NCI-H1048 (cell line): ENCODE measurements around the gene MPV17L.
"Not testable (repeated sequence)": the region's sequence is repeated elsewhere in the genome, so short reads cannot be mapped to it uniquely, and the experiment has no call there.

Experiments
- DNase-seq: peaks from one replicate; lab custom pipeline; 2025; lab: John Stamatoyannopoulos, UW

MPV17L gene

DNA sequence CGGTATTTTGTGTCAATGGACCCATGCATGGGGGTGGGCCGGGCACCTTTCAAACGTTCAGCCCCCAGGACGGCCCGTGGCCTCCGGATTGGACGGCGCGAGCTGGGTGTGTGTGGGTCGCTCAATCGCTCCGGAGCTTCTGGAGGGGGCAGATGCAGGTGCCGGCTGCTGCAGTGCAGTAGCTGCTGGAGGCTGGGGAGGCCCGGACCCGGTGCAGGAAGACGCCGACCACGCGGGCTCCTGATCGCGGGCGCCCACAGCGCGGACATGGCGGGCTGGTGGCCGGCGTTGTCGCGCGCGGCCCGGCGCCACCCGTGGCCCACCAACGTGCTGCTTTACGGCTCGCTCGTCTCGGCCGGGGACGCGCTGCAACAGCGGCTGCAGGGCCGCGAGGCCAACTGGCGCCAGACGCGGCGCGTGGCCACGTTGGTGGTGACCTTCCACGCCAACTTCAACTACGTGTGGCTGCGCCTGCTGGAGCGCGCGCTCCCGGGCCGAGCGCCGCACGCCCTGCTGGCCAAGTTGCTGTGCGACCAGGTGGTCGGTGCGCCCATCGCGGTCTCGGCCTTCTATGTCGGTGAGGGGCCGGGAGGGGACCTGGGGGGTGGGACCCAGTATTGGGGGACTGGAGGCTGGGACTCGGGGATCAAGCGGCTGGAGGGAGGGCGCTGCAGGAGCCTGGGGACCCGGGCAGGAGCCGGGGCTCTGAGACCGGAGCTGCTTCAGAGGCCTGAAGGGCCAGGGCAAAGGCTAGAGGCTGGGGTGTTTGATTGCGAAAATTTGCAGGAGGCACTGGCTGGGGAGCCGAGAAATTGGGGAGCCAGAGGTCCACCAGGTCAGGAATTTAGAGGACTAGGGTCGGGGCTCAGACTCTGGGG is at the start of gene MPV17L:
TSS of gene MPV17L (plus strand) at position 124 of the 878 bp plus-strand sequence. CDS start at position 268, 144 bp downstream.
- DNase-seq, result not testable (repeated sequence)

DNA sequence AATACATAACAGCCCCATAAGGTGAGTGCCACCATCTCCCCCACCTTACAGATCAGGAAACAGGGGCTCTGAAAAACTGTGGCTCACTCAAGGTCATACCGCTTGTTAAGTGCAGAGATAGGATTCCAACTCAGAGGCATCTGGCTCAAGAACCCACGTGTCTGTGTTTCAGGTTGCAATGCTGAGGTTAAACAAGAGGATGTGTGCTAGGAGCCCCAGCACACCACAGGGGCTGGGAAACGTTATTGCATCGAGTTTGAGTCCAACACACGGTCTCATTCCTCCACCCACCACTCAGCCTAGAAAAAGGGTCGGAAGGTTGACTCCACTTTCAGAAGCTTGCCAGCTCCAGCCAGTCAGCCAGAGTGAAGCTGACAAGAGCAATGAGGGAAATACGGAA is 46.8 kb upstream of the MPV17L start:
- DNase-seq, result not testable (repeated sequence)

DNA sequence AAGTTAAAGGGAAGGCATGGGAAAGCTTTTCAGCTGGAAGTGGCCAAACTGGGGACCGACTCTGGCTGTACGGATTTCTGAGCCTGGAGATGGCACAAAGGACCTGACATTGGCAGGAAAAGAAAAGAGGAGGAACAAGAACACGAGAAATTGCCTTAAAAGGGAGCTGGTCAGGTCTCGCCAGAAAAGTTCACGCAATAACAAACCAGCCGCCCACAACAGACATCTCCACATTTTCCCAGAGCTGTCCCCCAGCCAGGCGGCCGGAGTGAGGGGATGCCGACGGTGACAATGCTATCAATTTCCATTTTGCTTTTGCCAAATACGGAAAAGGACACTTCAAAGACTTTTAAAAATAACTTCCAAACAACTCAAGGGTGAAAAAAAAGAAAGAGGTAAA is 44.3 kb upstream of the MPV17L start:
- DNase-seq, result not testable (repeated sequence)

DNA sequence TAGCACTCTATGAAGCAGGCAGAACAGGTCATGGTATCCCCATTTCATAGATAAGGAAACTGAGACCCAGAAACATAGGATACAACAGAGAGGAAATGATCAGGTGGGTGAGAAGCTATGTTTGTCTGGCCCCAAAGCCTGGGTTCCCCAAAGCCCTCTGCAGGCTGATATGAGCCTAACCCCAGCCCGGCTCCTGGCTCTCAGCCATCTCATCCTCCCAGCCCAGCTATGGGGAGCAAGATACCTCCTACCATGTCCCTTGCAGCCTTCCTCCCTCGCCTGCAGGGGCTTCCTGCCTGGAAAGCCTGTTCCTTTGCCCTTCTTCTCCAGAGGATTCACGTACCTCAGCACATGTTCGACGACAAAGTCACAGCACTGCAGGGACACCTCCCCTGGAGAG is 43.8 kb upstream of the MPV17L start:
- DNase-seq, result not testable (repeated sequence)

DNA sequence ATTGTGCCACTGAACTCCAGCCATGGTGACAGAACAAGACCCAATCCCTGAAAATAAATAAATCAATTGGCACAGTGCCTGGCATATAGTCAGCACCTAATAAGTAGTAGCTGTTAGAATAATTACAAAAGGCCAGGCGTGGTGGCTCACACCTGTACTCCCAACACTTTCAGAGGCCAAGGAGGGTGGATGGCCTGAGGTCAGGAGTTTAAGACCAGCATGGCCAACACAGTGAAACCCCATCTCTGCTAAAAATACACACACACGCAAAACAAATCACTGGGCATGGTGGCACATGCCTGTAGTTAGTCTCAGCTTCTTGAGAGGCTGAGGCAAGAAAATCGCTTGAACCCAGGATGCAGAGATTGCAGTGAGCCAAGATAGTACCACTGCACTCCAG is 42.7 kb upstream of the MPV17L start:
- not testable (repeated sequence) for DNase-seq

DNA sequence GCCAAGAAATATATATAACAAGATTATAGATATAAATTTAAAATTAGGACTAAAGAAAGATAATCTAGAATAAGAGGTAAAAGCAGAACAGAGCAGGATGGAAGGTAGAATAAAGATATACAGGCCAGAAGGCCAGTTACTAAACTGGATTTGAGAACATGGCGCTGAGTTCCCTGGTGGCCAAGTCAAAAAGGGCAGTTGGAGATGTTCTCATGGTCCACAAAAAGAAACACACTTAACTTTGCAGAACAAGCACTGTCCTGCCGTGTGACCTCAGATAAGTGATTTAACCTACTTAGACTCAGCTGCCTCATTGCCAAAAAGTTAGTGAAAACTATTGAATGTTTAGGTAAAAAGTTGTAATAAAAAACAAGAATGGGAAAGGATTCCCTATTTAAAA is 40.7 kb upstream of the MPV17L start:
- not testable (repeated sequence) for DNase-seq

DNA sequence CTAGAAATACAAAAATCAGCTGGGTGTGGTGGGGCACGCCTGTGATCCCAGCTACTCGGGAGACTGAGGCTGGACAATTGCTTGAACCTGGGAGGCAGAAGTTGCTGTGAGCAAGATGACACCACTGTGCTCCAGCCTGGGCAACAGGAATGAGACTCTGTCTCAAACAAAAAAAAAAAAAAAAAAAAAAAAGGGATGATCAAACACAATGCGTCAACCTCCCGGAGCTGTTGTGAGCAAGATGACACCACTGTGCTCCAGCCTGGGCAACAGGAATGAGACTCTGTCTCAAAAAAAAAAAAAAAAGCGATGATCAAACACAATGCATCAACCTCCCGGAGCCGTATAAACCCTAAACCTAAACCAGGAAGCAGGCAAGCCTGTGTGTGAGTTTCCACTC is 38.1 kb upstream of the MPV17L start:
- DNase-seq, result not testable (repeated sequence)

DNA sequence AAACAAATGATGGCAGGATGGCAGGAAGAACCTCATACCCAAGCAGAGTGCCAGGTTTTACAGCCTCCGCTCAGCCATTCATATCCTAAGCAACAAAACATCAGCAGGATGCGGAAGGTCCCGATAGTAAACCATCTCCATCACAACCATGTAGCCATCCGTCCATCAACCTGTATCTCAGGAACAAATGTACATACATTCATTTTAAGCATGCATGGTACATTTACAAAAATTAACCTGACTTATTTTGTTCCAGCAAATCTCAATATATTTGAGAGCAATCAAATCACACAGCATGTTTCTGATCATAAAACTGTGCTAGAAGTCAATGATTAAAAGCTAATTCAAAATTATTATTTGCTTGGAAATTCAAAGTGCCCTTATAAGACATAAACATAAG is 17.4 kb upstream of the MPV17L start, which contains the start of gene NPIPA5:
TSS of gene NPIPA5 (minus strand) at position 101 of the 400 bp plus-strand sequence. CDS start at position 101, 0 bp downstream.
- DNase-seq, result not testable (repeated sequence)

DNA sequence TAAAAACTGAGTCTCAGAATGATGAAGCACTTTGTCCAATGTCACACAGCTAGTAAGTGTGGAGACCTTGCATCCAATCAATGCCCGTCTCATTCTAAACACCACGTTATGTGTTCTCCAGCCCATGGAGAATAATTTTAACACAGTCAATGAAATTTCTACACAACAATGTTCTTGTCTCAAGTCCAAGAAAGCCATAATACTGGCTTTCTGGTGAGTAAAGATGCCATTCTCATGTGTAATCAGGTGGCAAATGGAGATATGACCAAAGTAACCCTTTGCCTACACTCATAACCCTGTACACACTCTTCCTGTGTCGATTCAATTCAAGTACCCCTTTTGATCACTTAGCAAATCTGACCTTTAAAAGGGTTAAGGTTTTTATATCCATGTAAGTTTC is 12.7 kb upstream of the MPV17L start:
- DNase-seq, result not testable (repeated sequence)

DNA sequence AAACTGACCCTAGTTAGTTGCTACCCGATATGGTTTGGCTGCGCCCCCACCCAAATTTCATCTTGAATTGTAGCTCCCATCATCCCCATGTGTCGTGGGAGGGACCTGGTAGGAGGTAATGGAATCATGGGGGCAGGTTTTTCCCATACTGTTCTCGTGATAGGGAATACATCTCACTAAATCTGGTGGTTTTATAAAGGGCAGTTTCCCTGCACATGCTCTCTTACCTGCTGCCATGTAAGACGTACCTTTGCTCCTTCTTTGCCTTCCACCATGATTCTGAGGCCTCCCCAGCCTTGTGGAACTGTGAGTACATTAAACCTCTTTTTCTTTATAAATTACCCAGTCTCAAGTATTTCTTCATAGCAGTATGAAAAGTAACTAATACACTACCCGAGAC is 7.5 kb upstream of the MPV17L start:
- not testable (repeated sequence) for DNase-seq

DNA sequence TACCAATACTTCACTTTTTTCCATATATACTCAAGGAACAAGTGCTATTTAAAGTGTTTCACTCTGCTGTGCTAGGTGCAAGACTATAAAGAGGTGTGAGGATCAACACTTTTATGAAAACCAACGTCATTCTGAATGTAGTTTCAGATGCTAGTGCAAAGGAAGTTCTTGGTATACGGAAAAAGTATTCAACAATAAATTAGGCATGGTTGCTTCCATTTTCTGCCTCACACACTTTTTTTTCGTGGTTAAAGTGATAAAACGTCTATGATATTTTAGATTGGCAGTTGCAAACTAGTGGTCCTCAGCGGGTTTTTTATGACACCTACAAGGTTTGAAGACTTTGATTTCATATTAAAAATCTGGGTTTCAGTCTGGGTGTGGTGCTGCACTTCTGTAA is 5.6 kb upstream of the MPV17L start:
- not testable (repeated sequence) for DNase-seq

DNA sequence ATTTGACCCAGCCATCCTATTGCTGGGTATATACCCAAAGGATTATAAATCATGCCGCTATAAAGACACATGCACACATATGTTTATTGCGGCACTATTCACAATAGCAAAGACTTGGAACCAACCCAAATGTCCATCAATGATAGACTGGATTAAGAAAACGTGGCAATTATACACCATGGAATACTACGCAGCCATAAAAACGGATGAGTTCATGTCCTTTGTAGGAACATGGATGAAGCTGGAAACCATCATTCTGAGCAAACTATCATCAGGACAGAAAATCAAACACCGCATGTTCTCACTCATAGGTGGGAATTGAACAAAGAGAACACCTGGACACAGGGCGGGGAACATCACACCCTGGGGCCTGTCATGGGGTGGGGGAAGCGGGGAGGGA is 2.5 kb upstream of the MPV17L start:
- not testable (repeated sequence) for DNase-seq

DNA sequence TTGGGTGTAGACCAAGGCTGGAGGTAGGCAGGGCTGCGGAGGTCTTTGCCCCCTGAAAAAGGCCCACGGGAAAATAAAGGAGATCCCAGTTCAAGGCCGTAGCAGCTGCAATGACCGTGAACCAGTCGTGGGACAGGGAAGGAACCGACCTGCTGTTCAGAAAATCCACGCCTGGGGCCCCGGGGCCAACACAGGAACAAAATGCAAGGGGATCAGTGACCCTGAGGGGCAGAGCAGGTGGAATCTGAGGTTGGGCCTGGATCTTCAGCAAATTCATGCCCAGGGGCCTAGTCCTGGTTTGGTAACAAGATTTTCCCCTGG is 915 bp downstream of the MPV17L start:
- not testable (repeated sequence) for DNase-seq

DNA sequence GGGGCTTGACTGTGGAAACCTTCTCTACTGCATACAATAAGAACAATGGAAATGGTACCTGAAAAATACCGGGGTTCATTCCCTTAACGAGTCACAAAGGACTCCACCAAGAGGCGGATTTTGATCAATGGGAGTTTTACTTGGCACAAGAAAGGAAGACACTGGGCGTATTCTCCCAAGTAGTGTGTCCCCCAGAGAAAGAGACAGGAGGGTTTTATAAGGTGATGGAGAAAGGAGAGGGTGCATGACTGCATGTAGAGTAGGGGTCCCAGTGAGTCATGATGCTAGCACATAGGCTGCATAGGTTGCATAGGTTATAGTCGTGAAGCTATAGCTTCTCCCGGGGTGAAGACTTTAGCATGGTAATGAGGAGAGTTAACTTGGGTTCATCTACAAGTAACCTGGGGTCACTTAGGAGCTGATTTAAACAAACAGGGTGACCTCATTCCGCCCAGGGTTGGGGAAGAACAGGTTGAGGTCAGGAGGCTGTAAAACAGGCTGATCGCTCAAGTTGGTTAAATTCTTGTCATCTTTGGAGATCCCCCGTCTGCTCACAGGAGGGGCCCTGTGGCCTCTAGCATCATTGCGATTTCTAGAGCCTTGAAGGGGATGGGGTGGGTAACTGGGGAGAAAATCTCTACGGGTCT is 1.5 kb downstream of the MPV17L start:
- no peak for DNase-seq

DNA sequence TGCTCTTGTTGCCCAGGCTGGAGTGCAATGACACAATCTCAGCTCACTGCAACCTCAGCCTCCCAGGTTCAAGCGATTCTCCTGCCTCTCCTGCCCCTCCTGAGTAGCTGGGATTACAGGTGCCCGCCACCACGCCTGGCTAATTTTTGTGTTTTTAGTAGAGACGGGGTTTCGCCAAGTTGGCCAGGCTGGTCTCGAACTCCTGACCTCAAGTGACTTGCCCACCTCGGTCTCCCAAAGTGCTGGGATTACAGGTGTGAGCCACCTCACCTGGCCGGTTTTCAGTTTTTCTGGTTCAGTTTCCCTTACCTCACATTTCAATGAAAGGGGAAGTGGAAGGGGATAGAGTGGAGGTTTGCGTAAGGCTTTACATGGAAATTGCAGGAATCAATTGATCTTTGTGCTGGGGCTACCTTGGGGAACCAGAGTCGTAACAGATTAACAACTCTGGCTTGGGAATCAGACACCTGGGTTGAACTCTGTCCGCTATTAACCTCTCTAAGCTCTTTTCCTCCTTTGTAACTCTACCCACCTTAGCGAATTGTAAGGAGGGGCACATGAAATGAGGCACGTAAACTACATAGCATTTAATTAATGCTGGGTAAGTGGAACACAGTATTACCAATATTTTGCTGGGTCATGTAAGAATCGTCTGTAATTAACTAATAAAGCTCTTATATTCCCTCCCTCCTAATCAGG is 3.2 kb downstream of the MPV17L start:
- DNase-seq, result no peak

DNA sequence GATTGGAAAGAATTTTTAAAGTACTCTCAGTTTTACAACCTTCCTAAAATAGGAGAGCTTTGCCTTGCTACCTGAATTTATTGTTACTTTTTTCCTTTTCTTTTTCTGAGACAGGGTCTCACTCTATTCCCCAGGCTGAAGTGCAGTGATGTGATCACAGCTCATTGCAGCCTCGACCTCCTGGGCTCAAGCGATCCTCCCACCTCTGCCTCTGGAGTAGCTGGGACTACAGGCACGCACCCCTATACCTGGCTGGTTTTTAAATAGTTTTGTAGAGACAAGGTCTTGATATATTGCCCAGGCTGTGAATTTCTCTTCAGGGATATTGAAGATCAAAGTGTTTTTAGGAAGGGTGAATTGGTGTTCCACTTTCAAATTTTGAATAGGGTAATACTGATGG is 3.8 kb downstream of the MPV17L start:
- no peak for DNase-seq

DNA sequence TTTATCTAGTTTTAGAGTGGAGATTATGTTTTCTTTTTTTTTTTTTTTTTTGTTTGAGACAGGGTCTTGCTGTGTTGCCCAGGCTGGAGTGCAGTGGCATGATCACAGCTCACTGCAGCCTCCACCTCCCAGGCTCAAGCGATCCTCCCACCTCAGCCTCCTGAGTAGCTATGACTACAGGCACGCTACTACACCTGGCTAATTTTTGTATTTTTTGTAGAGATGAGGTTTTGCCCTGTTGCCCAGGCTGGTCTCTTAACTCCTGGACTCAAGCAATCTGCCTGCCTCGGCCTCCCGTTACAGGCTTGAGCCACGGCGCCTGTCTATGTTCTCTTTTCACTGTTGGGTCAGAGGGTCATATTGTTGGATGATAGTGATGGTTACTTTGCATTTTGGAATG is 4.8 kb downstream of the MPV17L start:
- not testable (repeated sequence) for DNase-seq

DNA sequence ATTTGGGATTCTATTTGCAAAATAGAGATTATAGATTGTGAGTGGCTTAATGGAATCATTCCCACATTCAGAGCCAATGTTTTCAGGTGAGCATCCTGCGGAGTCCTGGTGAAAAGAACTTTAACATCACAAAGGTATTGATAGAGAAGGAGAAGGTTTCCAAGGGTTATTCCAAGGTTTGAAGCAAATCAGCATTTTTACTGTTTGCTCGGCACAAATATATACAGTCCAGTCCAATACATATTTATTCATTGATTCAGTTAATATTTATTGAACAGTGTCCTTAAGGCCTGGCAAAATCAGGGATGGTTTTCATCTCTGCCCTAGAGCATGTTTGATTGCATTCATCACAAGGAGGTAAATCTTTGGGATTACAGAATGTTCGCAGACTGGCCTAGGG is 6.4 kb downstream of the MPV17L start:
- no peak for DNase-seq

DNA sequence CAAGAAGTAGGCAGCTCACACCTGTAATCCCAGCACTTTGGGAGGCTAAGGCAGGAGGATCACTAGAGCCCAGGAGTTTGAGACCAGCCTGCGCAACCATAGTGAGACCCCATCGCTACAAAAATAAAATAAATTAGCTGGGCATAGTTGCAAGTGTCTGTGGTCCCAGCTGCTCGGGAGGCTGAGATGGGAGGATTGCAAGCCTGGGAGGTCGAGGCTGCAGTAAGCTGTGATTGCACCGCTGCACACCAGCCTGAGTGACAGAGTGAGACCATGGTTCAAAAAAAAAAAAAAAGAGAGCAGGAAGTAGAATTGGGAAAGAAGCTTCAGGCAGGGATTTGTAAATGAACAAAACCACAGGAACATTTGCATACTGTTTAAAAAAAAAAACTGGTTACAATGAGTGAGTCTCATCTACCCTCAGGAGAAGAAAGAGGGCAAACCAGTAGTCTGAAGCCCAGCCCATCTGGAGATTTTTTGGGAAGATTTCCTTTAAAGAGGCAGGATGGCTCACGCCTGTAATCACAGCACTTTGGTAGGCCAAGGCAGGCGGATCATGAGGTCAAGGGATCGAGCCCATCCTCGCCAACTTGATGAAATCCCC is 7.9 kb downstream of the MPV17L start:
- DNase-seq, result peak; percentile 28

DNA sequence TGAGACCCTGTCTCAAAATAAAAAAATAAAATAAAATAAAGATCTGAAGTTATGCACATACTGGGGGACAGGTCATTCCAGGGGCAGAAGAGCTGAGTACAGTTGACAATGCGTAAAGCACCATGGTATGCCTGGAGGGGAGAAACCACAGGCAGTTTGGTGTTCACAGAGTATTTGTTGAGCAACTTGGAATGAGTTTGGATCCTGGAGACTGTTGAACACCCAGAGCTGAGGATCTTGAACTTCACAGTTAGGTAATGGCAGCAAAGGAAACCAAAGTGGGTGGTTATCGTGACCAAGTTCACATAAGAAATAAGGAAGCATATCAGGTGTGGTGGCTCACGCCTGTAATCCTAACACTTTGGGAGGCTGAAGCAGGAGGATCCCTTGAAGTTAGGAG is 8.5 kb downstream of the MPV17L start:
- DNase-seq, result not testable (repeated sequence)

DNA sequence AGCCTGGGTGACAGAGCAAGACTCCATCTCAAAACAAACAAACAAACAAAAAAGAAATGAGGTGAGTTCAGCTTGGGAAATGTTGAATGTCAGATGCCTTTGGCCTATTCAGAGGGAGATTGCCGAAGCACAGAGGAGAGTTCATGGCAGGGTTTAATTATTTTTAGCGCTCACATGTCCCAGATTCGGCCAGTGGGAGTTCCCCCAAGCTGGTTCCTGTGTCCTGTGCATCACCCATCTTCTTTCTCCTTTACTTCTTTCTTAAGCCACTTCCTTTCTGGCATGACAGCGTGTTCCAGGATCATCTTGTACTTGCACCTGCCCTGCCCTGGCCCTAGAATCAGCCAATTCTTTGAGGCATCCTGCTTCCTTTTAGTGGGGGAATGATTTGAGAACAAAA is 9.2 kb downstream of the MPV17L start:
- DNase-seq, result no peak

DNA sequence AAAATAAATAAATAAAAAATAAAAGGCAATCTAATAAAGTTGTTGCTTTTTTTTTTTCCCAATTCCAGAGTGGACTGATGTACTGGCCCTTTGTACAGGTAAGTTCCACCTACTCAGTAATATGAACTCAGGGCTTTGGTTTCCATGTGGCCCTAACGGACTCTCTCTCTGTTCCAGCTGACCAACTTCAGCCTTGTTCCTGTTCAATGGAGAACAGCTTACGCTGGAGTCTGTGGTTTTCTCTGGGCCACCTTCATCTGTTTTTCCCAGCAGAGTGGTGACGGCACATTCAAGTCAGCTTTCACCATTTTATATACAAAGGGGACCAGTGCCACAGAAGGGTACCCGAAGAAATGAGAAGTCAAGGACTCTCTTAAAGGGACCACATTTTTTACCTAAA is 12.2 kb downstream of the MPV17L start:
- not testable (repeated sequence) for DNase-seq
